Measurements from ENCODE around the gene AVEN.

DNA sequence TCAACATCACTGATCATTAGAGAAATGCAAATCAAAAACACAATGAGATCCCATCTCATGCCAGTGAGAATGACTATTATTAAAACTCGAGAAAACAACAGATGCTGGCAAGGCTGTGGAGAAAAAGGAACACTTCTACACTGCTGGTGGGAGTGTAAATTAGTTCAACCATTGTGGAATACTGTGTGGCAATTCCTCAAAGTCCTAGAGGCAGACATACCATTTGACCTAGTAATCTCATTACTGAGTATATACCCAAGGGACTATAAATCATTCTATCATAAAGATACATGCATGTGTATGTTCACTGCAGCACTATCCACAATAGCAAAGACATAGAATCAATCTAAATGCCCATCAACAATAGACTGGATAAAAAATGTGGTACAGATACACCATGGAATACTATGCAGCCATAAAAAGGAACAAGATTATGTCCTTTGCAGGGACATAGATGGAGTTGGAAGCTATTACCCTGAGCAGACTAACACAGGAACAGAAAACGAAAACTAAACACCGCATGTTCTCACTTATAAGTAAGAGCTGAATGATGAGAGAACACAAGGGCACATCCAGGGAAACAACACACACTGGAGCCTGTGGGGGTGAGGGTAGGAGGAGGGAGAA lies 15.2 kb upstream of the AVEN start:
- TF ChIP-seq, protein P1, sequence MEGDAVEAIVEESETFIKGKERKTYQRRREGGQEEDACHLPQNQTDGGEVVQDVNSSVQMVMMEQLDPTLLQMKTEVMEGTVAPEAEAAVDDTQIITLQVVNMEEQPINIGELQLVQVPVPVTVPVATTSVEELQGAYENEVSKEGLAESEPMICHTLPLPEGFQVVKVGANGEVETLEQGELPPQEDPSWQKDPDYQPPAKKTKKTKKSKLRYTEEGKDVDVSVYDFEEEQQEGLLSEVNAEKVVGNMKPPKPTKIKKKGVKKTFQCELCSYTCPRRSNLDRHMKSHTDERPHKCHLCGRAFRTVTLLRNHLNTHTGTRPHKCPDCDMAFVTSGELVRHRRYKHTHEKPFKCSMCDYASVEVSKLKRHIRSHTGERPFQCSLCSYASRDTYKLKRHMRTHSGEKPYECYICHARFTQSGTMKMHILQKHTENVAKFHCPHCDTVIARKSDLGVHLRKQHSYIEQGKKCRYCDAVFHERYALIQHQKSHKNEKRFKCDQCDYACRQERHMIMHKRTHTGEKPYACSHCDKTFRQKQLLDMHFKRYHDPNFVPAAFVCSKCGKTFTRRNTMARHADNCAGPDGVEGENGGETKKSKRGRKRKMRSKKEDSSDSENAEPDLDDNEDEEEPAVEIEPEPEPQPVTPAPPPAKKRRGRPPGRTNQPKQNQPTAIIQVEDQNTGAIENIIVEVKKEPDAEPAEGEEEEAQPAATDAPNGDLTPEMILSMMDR (conservative IDR thresholded peaks at IDR 0.05) = no peak
- TF ChIP-seq ZFX (IDR thresholded peaks at IDR 0.05) = no peak
